NCI-H524 (cell line): ENCODE data around the gene HUWE1.
A peak's percentile ranks its signal among the peaks of the same experiment; 100 is the strongest.

ENCODE experiments used
- DNase-seq, 2 experiments: peaks; one replicate each; lab custom pipeline; 2025; lab: John Stamatoyannopoulos, UW

Gene HUWE1

GRCh38 chrX:53494436-53494835 is 192.1 kb downstream of the HUWE1 start:
- peak in 1 of 2 experiments; percentile 45 for DNase-seq

GRCh38 chrX:53486285-53486684 is 200.2 kb downstream of the HUWE1 start:
- DNase-seq, result no peak

GRCh38 chrX:53483838-53484405 is 202.6 kb downstream of the HUWE1 start:
- peak in 1 of 2 experiments; percentile 9 for DNase-seq

- DNase-seq, result no peak
Observed at GRCh38 chrX:53483416-53483815, 203.1 kb downstream of the HUWE1 start.
